ENCODE data around the gene ABCB11. TPM values are rescaled to one million over a fixed set of nuclear protein-coding genes. Genes with fewer than 3 reads are reported as not detected.
"Not testable (repeated sequence)": the region's sequence is repeated elsewhere in the genome, so short reads cannot be mapped to it uniquely, and the experiment has no call there.

ABCB11 gene
- polyA plus RNA-seq, 3 donors from 2014 or later = not detected

- not testable (repeated sequence) for H3K9me3 Mint-ChIP-seq; H3K4me3 Mint-ChIP-seq; H3K36me3 Mint-ChIP-seq; H3K4me1 Mint-ChIP-seq; DNase-seq; H3K27me3 Mint-ChIP-seq (ENCODE audit: low read depth in 3 of 3); H3K27ac Mint-ChIP-seq
Observed at GRCh38 chr2:169064199-169064598, 33.1 kb upstream of the ABCB11 start.

- H3K4me3 Mint-ChIP-seq; H3K4me1 Mint-ChIP-seq; H3K27ac Mint-ChIP-seq; DNase-seq; H3K27me3 Mint-ChIP-seq (ENCODE audit: low read depth in 3 of 3): not testable (repeated sequence)
- Mint-ChIP-seq H3K36me3 (peaks cover 7 to 10% (median 10%) of the 10 kb centered on the region in 3 donors), H3K9me3 (peaks cover 13 to 31% (median 19%) of the 10 kb centered on the region in 6 donors)
Observed at GRCh38 chr2:169054575-169054974, 23.5 kb upstream of the ABCB11 start.

GRCh38 chr2:169050476-169051240, 19.5 kb upstream of the ABCB11 start:
- no peak overlapping the region for H3K4me3 Mint-ChIP-seq
- no peak for DNase-seq

GRCh38 chr2:169049142-169049541, 18.0 kb upstream of the ABCB11 start:
- H3K27me3 Mint-ChIP-seq (ENCODE audit: low read depth in 3 of 3) = peaks cover 0 to 5% (median 4%) of the 10 kb centered on the region in 3 donors
- H3K9me3 Mint-ChIP-seq = peaks cover under 1 to 4% (median 2%) of the 10 kb centered on the region in 6 donors
- DNase-seq = no peak
- H3K4me1 Mint-ChIP-seq = peaks cover 2 to 7% of the 10 kb centered on the region in 2 donors
- H3K4me3 Mint-ChIP-seq = no peak overlapping the region
- H3K36me3 Mint-ChIP-seq = no peaks in the 10 kb centered on the region
- H3K27ac Mint-ChIP-seq = no peak overlapping the region

More at GRCh38 chr2:169050476-169051240, 19.5 kb upstream of the ABCB11 start:
- H3K27me3 Mint-ChIP-seq (ENCODE audit: low read depth in 3 of 3) = peaks cover 0 to 6% (median 3%) of the 10 kb centered on the region in 3 donors
- peaks cover 12 to 17% (median 16%) of the 10 kb centered on the region in 6 donors for H3K9me3 Mint-ChIP-seq
- peaks cover 4 to 10% (median 5%) of the 10 kb centered on the region in 3 donors for H3K36me3 Mint-ChIP-seq
- H3K4me1 Mint-ChIP-seq = peaks cover 2 to 7% of the 10 kb centered on the region in 2 donors
- no peak overlapping the region for H3K27ac Mint-ChIP-seq

GRCh38 chr2:169047256-169048250, 16.4 kb upstream of the ABCB11 start:
- Mint-ChIP-seq H3K4me1 (peaks cover 2 to 7% of the 10 kb centered on the region in 2 donors), H3K27me3 (ENCODE audit: low read depth in 3 of 3) (peaks cover 0 to 5% (median 4%) of the 10 kb centered on the region in 3 donors), H3K27ac (no peak overlapping the region), H3K36me3 (peaks cover 2 to 6% (median 2%) of the 10 kb centered on the region in 3 donors), H3K9me3 (peaks cover 3 to 11% (median 6%) of the 10 kb centered on the region in 6 donors), H3K4me3 (no peak overlapping the region)
- no peak for DNase-seq

GRCh38 chr2:169046440-169047151, 15.5 kb upstream of the ABCB11 start:
- H3K4me3 Mint-ChIP-seq = no peak overlapping the region
- H3K36me3 Mint-ChIP-seq = peaks cover 6 to 9% (median 6%) of the 10 kb centered on the region in 3 donors
- H3K9me3 Mint-ChIP-seq = peaks cover 3 to 19% (median 11%) of the 10 kb centered on the region in 6 donors
- H3K27ac Mint-ChIP-seq = no peak overlapping the region
- peaks cover 0 to 5% (median 4%) of the 10 kb centered on the region in 3 donors for H3K27me3 Mint-ChIP-seq (ENCODE audit: low read depth in 3 of 3)
- DNase-seq = no peak
- peaks cover 2 to 8% of the 10 kb centered on the region in 2 donors for H3K4me1 Mint-ChIP-seq

GRCh38 chr2:169042856-169043255, 11.7 kb upstream of the ABCB11 start:
- DNase-seq = no peak
- H3K9me3 Mint-ChIP-seq = peaks cover 3 to 20% (median 11%) of the 10 kb centered on the region in 6 donors
- no peak overlapping the region for H3K4me3 Mint-ChIP-seq
- peaks cover 10 to 31% of the 10 kb centered on the region in 2 donors for H3K4me1 Mint-ChIP-seq
- peaks cover 6 to 9% (median 6%) of the 10 kb centered on the region in 3 donors for H3K36me3 Mint-ChIP-seq
- H3K27ac Mint-ChIP-seq = no peak overlapping the region
- peaks cover 2 to 6% (median 4%) of the 10 kb centered on the region in 3 donors for H3K27me3 Mint-ChIP-seq (ENCODE audit: low read depth in 3 of 3)

GRCh38 chr2:169041594-169041993, 10.5 kb upstream of the ABCB11 start:
- Mint-ChIP-seq H3K9me3 (peaks cover 3 to 20% (median 11%) of the 10 kb centered on the region in 6 donors), H3K36me3 (peaks cover 6 to 9% (median 6%) of the 10 kb centered on the region in 3 donors), H3K27me3 (ENCODE audit: low read depth in 3 of 3) (peaks cover 2 to 5% (median 4%) of the 10 kb centered on the region in 3 donors), H3K27ac (no peak overlapping the region), H3K4me3 (no peak overlapping the region), H3K4me1 (peaks cover 8 to 31% of the 10 kb centered on the region in 2 donors)
- DNase-seq = no peak

- DNase-seq = no peak
- Mint-ChIP-seq H3K9me3 (peaks cover 3 to 20% (median 11%) of the 10 kb centered on the region in 6 donors), H3K27me3 (ENCODE audit: low read depth in 3 of 3) (peaks cover 0 to 3% (median 2%) of the 10 kb centered on the region in 3 donors), H3K4me1 (peaks cover 8 to 32% of the 10 kb centered on the region in 2 donors), H3K4me3 (no peak overlapping the region), H3K27ac (no peak overlapping the region), H3K36me3 (peaks cover 6 to 9% (median 6%) of the 10 kb centered on the region in 3 donors)
Observed at GRCh38 chr2:169039702-169040101, 8.6 kb upstream of the ABCB11 start.

- Mint-ChIP-seq H3K27me3 (ENCODE audit: low read depth in 3 of 3) (peaks cover 0 to 2% (median 2%) of the 10 kb centered on the region in 3 donors), H3K9me3 (peaks cover 3 to 17% (median 9%) of the 10 kb centered on the region in 6 donors), H3K4me3 (no peak overlapping the region), H3K27ac (no peak overlapping the region), H3K4me1 (peaks cover 12 to 41% of the 10 kb centered on the region in 2 donors), H3K36me3 (peaks cover 3 to 9% (median 6%) of the 10 kb centered on the region in 3 donors)
- DNase-seq = no peak
Observed at GRCh38 chr2:169038338-169038757, 7.2 kb upstream of the ABCB11 start.

GRCh38 chr2:169036736-169037440, 5.8 kb upstream of the ABCB11 start:
- H3K27ac Mint-ChIP-seq = no peak overlapping the region

GRCh38 chr2:169035887-169036286, 4.8 kb upstream of the ABCB11 start:
- Mint-ChIP-seq H3K27ac (no peak overlapping the region), H3K4me3 (no peak overlapping the region), H3K27me3 (ENCODE audit: low read depth in 3 of 3) (peaks cover 2% of the 10 kb centered on the region in 3 donors), H3K9me3 (peaks cover 0 to 1% (median 0%) of the 10 kb centered on the region in 6 donors), H3K36me3 (no peaks in the 10 kb centered on the region), H3K4me1 (peaks cover 12 to 32% of the 10 kb centered on the region in 2 donors)
- DNase-seq = no peak

More at GRCh38 chr2:169036736-169037440, 5.8 kb upstream of the ABCB11 start:
- H3K27me3 Mint-ChIP-seq (ENCODE audit: low read depth in 3 of 3) = peaks cover 2% of the 10 kb centered on the region in 3 donors
- no peak overlapping the region for H3K4me3 Mint-ChIP-seq
- peaks cover 12 to 41% of the 10 kb centered on the region in 2 donors for H3K4me1 Mint-ChIP-seq
- no peak for DNase-seq
- peaks cover 0 to 1% (median 0%) of the 10 kb centered on the region in 3 donors for H3K36me3 Mint-ChIP-seq
- H3K9me3 Mint-ChIP-seq = peaks cover 0 to 4% (median 1%) of the 10 kb centered on the region in 6 donors
